ENCODE data around the gene UCK2.
"Not testable (repeated sequence)": the region's sequence is repeated elsewhere in the genome, so short reads cannot be mapped to it uniquely, and the experiment has no call there.

DNA sequence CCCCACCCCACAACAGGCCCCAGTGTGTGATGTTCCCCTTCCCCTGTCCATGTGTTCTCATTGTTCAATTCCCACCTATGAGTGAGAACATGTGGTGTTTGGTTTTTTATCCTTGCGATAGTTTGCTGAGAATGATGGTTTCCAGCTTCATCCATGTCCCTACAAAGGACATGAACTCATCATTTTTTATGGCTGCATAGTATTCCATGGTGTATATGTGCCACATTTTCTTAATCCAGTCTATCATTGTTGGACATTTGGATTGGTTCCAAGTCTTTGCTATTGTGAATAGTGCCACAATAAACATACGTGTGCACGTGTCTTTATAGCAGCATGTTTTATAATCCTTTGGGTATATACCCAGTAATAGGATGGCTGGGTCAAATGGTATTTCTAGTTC is 49.2 kb upstream of the UCK2 start:
- TF ChIP-seq, protein P1, sequence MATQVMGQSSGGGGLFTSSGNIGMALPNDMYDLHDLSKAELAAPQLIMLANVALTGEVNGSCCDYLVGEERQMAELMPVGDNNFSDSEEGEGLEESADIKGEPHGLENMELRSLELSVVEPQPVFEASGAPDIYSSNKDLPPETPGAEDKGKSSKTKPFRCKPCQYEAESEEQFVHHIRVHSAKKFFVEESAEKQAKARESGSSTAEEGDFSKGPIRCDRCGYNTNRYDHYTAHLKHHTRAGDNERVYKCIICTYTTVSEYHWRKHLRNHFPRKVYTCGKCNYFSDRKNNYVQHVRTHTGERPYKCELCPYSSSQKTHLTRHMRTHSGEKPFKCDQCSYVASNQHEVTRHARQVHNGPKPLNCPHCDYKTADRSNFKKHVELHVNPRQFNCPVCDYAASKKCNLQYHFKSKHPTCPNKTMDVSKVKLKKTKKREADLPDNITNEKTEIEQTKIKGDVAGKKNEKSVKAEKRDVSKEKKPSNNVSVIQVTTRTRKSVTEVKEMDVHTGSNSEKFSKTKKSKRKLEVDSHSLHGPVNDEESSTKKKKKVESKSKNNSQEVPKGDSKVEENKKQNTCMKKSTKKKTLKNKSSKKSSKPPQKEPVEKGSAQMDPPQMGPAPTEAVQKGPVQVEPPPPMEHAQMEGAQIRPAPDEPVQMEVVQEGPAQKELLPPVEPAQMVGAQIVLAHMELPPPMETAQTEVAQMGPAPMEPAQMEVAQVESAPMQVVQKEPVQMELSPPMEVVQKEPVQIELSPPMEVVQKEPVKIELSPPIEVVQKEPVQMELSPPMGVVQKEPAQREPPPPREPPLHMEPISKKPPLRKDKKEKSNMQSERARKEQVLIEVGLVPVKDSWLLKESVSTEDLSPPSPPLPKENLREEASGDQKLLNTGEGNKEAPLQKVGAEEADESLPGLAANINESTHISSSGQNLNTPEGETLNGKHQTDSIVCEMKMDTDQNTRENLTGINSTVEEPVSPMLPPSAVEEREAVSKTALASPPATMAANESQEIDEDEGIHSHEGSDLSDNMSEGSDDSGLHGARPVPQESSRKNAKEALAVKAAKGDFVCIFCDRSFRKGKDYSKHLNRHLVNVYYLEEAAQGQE (IDR thresholded peaks at IDR 0.05; ENCODE audit: insufficient replicate concordance, low read depth), result not testable (repeated sequence)
- TF ChIP-seq, protein P2, sequence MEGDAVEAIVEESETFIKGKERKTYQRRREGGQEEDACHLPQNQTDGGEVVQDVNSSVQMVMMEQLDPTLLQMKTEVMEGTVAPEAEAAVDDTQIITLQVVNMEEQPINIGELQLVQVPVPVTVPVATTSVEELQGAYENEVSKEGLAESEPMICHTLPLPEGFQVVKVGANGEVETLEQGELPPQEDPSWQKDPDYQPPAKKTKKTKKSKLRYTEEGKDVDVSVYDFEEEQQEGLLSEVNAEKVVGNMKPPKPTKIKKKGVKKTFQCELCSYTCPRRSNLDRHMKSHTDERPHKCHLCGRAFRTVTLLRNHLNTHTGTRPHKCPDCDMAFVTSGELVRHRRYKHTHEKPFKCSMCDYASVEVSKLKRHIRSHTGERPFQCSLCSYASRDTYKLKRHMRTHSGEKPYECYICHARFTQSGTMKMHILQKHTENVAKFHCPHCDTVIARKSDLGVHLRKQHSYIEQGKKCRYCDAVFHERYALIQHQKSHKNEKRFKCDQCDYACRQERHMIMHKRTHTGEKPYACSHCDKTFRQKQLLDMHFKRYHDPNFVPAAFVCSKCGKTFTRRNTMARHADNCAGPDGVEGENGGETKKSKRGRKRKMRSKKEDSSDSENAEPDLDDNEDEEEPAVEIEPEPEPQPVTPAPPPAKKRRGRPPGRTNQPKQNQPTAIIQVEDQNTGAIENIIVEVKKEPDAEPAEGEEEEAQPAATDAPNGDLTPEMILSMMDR (IDR thresholded peaks at IDR 0.05; ENCODE audit: insufficient read depth, low read length), result not testable (repeated sequence)
- not testable (repeated sequence) for TF ChIP-seq POLR2AphosphoS5 (IDR thresholded peaks at IDR 0.05; ENCODE audit: low read depth)
